ENCODE results near the gene CA10. TPM values are rescaled to one million over a fixed set of nuclear protein-coding genes. Genes with fewer than 3 reads are reported as not detected.

CA10 gene
- total and polyA plus RNA-seq, 2 of the 4 experiments (the other 2 are of a cell fraction): not detected

DNA sequence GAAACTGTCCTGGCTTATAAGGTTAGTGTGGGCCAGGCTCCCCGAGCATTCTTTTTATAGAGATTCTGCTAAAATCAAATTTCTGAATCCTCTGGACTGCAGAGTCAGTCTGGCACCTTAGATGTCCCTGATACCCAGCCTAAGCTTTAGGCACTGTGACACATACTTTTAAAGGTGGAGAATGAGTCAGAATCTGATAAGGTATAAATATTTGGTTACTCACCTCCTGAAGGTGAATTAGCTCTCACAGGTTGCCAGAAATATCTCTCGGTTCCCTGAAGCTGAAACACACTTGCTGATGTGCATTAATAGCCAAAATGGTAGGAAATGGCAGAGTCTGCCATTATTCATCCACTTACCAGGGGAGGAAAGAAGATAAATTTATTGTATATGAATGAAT lies 451.3 kb downstream of the CA10 start:
- POLR2A ChIA-PET (ENCODE audit: unreplicated experiment): no interaction called here

More for the DNA sequence above, 451.3 kb downstream of the CA10 start:
- Histone ChIP-seq H2BK120ac (ENCODE audit: low read depth, low read length) (no peak overlapping the region), H3K4ac (ENCODE audit: low read depth, low read length) (no peak overlapping the region), H2BK5ac (ENCODE audit: low read depth, low read length, poor library complexity, severe bottlenecking) (no peak overlapping the region), H2AK5ac (ENCODE audit: low read depth, low read length) (no peak overlapping the region), H2BK20ac (ENCODE audit: low read depth, low read length) (no peak overlapping the region), H3K9me1 (ENCODE audit: insufficient read depth, low read length) (no peaks in the 10 kb centered on the region), H3K79me1 (ENCODE audit: low read depth in 1 of 2, low read length in 2 of 2) (no peaks in the 10 kb centered on the region), H4K8ac (ENCODE audit: low read depth in 2 of 2, low read length in 2 of 2) (no peak overlapping the region), H3K56ac (ENCODE audit: extremely low read depth, insufficient read depth, low read length) (no peak overlapping the region), H3K23ac (ENCODE audit: low read depth, low read length) (no peak overlapping the region), H3K36me3 (ENCODE audit: control insufficient read depth, insufficient read depth, low read length) (no peaks in the 10 kb centered on the region), H3K4me1 (ENCODE audit: control insufficient read depth, insufficient read depth, low read length) (no peaks in the 10 kb centered on the region), H4K5ac (ENCODE audit: low read depth, low read length) (no peak overlapping the region), H3K9me3 (ENCODE audit: control insufficient read depth, insufficient read depth, low read length) (peaks cover 14% of the 10 kb centered on the region), H3K18ac (ENCODE audit: low read depth, low read length) (no peak overlapping the region), H3K9ac (ENCODE audit: low read depth, low read length) (no peak overlapping the region), H3K4me2 (ENCODE audit: low read depth, low read length) (no peak overlapping the region), H2AFZ (replicated peaks; ENCODE audit: low read length, poor library complexity) (no peak overlapping the region), H4K20me1 (ENCODE audit: insufficient read depth, low read length) (no peaks in the 10 kb centered on the region), H3K27ac (ENCODE audit: insufficient read depth, low read length) (no peak overlapping the region), H2AK9ac (replicated peaks; ENCODE audit: low read depth, low read length, poor library complexity) (no peak overlapping the region), H3K4me3 (ENCODE audit: insufficient read depth, low read depth, low read length) (no peak overlapping the region), H4K91ac (ENCODE audit: insufficient read depth, low read depth, low read length) (no peak overlapping the region), H3K14ac (replicated peaks; ENCODE audit: low read depth, low read length) (no peak overlapping the region), H2BK15ac (ENCODE audit: low read depth, low read length) (no peak overlapping the region), H3K27me3 (ENCODE audit: control insufficient read depth, insufficient read depth, low read length) (no peaks in the 10 kb centered on the region)
- CTCF ChIA-PET: no interaction called here
- in situ Hi-C loops (cut with MboI; ENCODE audit: low sequenced_read_pairs): no loop called here
- BruUV-seq (replicated peaks): no TSS peak
- intact Hi-C loops (cut with micrococcal nuclease): no loop called here
- TF ChIP-seq FOS (IDR thresholded peaks at IDR 0.05; ENCODE audit: low read depth, low read length) (no peak), CHD1 (IDR thresholded peaks at IDR 0.05; ENCODE audit: low read depth, low read length) (no peak), BHLHE40 (IDR thresholded peaks at IDR 0.05; ENCODE audit: low read depth, low read length) (no peak)
- dilution Hi-C loops (cut with HindIII; ENCODE audit: low sequenced_read_pairs, unreplicated experiment): no loop called here
- DNase-seq (no peak), ATAC-seq (ENCODE audit: low read depth) (no peak)
- WGBS, 2 experiments (ENCODE audit: extremely low coverage in 2 of 2, insufficient read length in 1 of 2): no CpG with 5 or more reads among the region's 2 CpGs
